ENCODE measurements around the gene KCTD11.
"Not testable (repeated sequence)": the region's sequence is repeated elsewhere in the genome, so short reads cannot be mapped to it uniquely, and the experiment has no call there.

Gene KCTD11

GRCh38 chr17:7355573-7355972 lies 3.6 kb downstream of the KCTD11 start:
- TF ChIP-seq, protein P1, sequence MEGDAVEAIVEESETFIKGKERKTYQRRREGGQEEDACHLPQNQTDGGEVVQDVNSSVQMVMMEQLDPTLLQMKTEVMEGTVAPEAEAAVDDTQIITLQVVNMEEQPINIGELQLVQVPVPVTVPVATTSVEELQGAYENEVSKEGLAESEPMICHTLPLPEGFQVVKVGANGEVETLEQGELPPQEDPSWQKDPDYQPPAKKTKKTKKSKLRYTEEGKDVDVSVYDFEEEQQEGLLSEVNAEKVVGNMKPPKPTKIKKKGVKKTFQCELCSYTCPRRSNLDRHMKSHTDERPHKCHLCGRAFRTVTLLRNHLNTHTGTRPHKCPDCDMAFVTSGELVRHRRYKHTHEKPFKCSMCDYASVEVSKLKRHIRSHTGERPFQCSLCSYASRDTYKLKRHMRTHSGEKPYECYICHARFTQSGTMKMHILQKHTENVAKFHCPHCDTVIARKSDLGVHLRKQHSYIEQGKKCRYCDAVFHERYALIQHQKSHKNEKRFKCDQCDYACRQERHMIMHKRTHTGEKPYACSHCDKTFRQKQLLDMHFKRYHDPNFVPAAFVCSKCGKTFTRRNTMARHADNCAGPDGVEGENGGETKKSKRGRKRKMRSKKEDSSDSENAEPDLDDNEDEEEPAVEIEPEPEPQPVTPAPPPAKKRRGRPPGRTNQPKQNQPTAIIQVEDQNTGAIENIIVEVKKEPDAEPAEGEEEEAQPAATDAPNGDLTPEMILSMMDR (IDR thresholded peaks at IDR 0.05; ENCODE audit: control extremely low read depth, extremely low read depth, low read depth, missing control alignments), result no peak
- DNase-seq (ENCODE audit: extremely low spot score), result no peak
- CTCF ChIA-PET, result interaction anchor here (0.6 to 4.8 kb wide), 53 partner anchors 8 to 355 kb away, joined by 3 to 55 read pairs (median 5); partner anchors contain the start of genes ACAP1, NEURL4, NLGN2 and PLSCR3
- POLR2A ChIA-PET, result interaction anchor here (0.6 to 1.3 kb wide), 3 partner anchors 44 to 129 kb away, joined by 3 to 15 read pairs (median 4); no protein-coding TSS in a partner anchor

DNA sequence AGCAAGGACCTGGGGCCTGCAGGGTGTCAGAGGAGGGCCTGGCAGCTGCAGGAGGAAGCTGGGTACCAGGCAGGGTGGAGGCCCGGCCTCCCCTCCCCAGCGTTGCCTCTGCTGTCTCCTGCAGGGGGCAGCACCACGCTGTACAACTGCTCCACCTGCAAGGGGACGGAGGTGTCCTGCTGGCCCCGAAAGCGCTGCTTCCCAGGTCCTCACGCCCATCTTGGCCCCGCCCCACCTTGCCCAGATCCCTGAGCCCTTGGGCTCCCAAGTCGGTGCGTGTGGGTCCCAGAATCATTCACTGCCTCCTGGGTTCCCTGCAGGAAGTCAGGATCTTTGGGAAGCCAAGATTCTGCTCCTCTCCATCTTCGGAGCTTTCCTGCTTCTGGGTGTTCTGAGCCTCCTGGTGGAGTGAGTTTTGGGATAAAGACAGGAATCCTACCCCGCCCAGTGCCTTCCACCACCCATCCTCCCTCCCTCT lies 4.1 kb downstream of the KCTD11 start:
- CTCF ChIA-PET, result interaction anchor here (0.6 to 4.8 kb wide), 56 partner anchors 8 to 355 kb away, joined by 3 to 55 read pairs (median 4); partner anchors contain the start of genes ACAP1, NEURL4, NLGN2 and PLSCR3
- TF ChIP-seq, protein P1 (IDR thresholded peaks at IDR 0.05; ENCODE audit: control extremely low read depth, extremely low read depth, low read depth, missing control alignments), result peak; percentile 98
- DNase-seq (ENCODE audit: extremely low spot score), result peak; percentile 88
- POLR2A ChIA-PET, result interaction anchor here (0.6 to 1.3 kb wide), 3 partner anchors 43 to 129 kb away, joined by 3 to 15 read pairs (median 4); no protein-coding TSS in a partner anchor

DNA sequence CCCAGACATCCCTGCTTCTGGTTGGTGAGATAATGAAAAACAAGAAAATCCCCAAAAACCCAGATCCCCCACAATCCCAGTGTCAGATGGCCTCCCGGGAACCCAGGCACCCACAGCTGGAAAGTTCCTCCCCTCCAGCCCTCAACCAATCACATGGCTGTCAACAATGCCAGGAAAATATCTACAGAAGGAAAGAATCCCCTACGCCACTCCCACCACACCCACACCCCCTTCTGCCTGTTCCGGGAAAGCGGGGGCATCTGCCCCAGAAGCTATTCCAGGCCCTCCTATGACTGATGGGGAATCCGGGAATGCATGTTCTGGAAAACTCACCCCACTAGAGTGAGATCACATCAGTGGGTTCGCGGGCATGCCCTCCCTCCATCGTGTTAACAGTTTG lies 4.8 kb downstream of the KCTD11 start:
- no peak for DNase-seq (ENCODE audit: extremely low spot score)
- POLR2A ChIA-PET, result no interaction called here
- TF ChIP-seq, protein P1 (IDR thresholded peaks at IDR 0.05; ENCODE audit: control extremely low read depth, extremely low read depth, low read depth, missing control alignments), result no peak
- CTCF ChIA-PET, result interaction anchor here (0.7 to 4.8 kb wide), 36 partner anchors 9 to 335 kb away, joined by 3 to 55 read pairs (median 6); partner anchors contain the start of genes ACAP1, NEURL4, NLGN2 and SENP3

- ChIA-PET POLR2A (no interaction called here), CTCF (interaction anchor here (1.1 to 2.9 kb wide), 6 partner anchors 10 to 152 kb away, joined by 3 to 24 read pairs (median 10); partner anchors contain the start of gene NEURL4)
- DNase-seq (ENCODE audit: extremely low spot score), result no peak
- TF ChIP-seq, protein P1 (IDR thresholded peaks at IDR 0.05; ENCODE audit: control extremely low read depth, extremely low read depth, low read depth, missing control alignments), result no peak
Observed at GRCh38 chr17:7357381-7357780, 5.4 kb downstream of the KCTD11 start.

DNA sequence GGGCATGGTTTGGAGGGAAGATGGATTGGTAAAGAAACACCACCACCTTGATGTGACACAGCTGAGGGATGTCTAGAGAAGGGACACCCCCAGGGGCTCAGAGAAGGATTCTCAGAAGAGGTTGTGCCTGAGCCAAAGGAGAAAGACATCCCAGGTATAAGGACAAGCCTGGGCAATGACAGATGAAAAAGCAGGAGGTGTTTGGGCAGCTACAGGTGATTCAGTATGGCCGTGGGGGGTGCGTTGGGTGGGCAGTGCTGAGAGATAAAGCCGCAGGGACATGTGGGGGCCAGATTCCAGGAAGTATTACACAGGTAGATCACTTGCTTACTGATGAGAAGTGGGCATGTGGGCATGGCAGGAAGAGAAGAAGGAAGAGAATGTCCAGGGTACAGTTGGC lies 9.9 kb downstream of the KCTD11 start:
- TF ChIP-seq, protein P1 (IDR thresholded peaks at IDR 0.05; ENCODE audit: control extremely low read depth, extremely low read depth, low read depth, missing control alignments), result no peak
- DNase-seq (ENCODE audit: extremely low spot score), result no peak
- CTCF ChIA-PET, result interaction anchor here (1.0 to 3.7 kb wide), 4 partner anchors 73 to 199 kb away, joined by 3 to 14 read pairs (median 3); partner anchors contain the start of gene SENP3
- POLR2A ChIA-PET, result interaction anchor here (0.5 kb wide), 2 partner anchors 11 to 215 kb away, joined by 3 read pairs; no protein-coding TSS in a partner anchor

DNA sequence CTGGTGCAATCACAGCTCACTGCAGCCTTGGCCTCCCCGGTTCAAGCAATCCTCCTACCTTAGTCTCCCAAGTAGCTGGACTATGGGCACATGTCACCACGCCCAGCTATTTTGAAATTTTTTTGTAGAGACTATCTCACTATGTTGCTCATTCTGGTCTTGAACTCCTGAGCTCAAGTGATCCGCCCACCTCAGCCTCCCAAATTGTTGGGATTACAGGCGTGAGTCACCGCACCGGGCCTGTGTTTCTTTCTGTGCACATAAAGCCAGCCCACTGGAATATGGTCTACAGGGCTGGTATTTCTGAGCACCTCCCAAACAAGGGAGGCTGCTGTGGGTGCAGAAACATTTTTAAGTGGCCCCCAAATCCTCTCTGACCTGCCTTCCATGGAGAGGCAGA lies 11.3 kb downstream of the KCTD11 start:
- POLR2A ChIA-PET, result no interaction called here
- CTCF ChIA-PET, result interaction anchor here (1.6 to 3.7 kb wide), 2 partner anchors 186 to 198 kb away, joined by 3 to 14 read pairs; partner anchors contain the start of gene SENP3
- TF ChIP-seq, protein P1 (IDR thresholded peaks at IDR 0.05; ENCODE audit: control extremely low read depth, extremely low read depth, low read depth, missing control alignments), result no peak
- no peak for DNase-seq (ENCODE audit: extremely low spot score)

- DNase-seq (ENCODE audit: extremely low spot score), result not testable (repeated sequence)
- ChIA-PET POLR2A (interaction anchor here (0.6 kb wide), 1 partner anchor 98 kb away, joined by 4 read pairs; no protein-coding TSS in a partner anchor), CTCF (interaction anchor here (4.7 kb wide), 1 partner anchor 10 kb away, joined by 24 read pairs; no protein-coding TSS in a partner anchor)
Observed at GRCh38 chr17:7365963-7366362, 14.0 kb downstream of the KCTD11 start.
